Measurements from ENCODE around the gene C19orf38. TPM values are rescaled to one million over a fixed set of nuclear protein-coding genes. Genes with fewer than 3 reads are reported as not detected.
A peak's percentile ranks its signal among the peaks of the same experiment; 100 is the strongest.

The C19orf38 gene
- total RNA-seq, 1 experiment from 2014 or later = not detected

DNA sequence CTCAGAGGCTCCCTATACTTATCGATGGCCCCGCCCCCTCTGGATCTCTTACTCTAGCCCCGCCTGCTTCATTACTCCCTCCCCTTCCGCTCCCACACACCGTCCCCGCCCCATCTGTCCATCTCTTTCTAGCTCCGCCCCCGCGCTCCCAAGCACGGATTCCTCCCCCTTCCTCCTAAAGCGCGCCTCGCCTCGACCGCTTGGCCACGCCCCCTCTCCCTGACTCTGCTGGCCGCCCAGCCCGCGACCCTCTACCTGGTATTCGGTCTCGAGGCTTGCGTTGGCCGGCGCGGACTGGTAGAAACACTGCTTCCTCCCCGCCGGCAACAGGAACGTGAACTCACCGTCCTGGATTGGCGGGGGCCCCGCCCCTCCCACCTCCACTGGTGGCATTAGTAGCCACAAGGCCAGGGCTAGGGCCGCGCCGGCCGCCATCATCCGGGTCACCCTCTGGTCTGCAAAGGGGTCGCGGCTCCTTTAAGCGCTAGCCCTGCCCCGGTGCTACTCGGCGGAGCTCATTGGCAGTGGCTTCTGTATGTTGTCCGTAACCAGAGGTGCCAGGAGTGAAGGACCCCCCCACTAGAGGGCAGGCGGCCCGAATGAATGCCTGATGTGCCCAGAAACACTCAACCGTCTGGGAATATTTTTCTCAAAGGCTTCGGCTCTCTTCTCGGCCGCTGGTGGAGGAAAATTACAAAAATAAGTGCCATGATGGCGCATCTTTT is 12.3 kb upstream of the C19orf38 start, which contains the start of gene TMED1 (continued):
- TF ChIP-seq, protein P1, sequence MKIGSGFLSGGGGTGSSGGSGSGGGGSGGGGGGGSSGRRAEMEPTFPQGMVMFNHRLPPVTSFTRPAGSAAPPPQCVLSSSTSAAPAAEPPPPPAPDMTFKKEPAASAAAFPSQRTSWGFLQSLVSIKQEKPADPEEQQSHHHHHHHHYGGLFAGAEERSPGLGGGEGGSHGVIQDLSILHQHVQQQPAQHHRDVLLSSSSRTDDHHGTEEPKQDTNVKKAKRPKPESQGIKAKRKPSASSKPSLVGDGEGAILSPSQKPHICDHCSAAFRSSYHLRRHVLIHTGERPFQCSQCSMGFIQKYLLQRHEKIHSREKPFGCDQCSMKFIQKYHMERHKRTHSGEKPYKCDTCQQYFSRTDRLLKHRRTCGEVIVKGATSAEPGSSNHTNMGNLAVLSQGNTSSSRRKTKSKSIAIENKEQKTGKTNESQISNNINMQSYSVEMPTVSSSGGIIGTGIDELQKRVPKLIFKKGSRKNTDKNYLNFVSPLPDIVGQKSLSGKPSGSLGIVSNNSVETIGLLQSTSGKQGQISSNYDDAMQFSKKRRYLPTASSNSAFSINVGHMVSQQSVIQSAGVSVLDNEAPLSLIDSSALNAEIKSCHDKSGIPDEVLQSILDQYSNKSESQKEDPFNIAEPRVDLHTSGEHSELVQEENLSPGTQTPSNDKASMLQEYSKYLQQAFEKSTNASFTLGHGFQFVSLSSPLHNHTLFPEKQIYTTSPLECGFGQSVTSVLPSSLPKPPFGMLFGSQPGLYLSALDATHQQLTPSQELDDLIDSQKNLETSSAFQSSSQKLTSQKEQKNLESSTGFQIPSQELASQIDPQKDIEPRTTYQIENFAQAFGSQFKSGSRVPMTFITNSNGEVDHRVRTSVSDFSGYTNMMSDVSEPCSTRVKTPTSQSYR (CRISPR knock-in tag; IDR thresholded peaks at IDR 0.05) = no peak
- TF ChIP-seq, protein P2, sequence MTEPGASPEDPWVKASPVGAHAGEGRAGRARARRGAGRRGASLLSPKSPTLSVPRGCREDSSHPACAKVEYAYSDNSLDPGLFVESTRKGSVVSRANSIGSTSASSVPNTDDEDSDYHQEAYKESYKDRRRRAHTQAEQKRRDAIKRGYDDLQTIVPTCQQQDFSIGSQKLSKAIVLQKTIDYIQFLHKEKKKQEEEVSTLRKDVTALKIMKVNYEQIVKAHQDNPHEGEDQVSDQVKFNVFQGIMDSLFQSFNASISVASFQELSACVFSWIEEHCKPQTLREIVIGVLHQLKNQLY (CRISPR knock-in tag; IDR thresholded peaks at IDR 0.05) = no peak
- TF ChIP-seq EMX1 (CRISPR knock-in tag; IDR thresholded peaks at IDR 0.05) (no peak), CREB1 (CRISPR knock-in tag; IDR thresholded peaks at IDR 0.05) (no peak), TCF7 (CRISPR knock-in tag; IDR thresholded peaks at IDR 0.05; ENCODE audit: low read depth) (no peak), NR2C2 (CRISPR knock-in tag; IDR thresholded peaks at IDR 0.05) (no peak), USF1 (CRISPR knock-in tag; IDR thresholded peaks at IDR 0.05) (no peak), SP1 (CRISPR knock-in tag; conservative IDR thresholded peaks at IDR 0.05) (peak; percentile 76), ZNF512 (CRISPR knock-in tag; IDR thresholded peaks at IDR 0.05; ENCODE audit: borderline replicate concordance) (no peak), NFYB (CRISPR knock-in tag; conservative IDR thresholded peaks at IDR 0.05; ENCODE audit: low read depth) (no peak), GABPB1 (CRISPR knock-in tag; IDR thresholded peaks at IDR 0.05) (no peak), ZNF671 (CRISPR knock-in tag; IDR thresholded peaks at IDR 0.05) (peak; percentile 34; the same call in 1 of the 2 replicates), RORB (CRISPR knock-in tag; IDR thresholded peaks at IDR 0.05) (no peak), MXD4 (CRISPR knock-in tag; IDR thresholded peaks at IDR 0.05; ENCODE audit: borderline replicate concordance) (no peak), RELA (CRISPR knock-in tag; IDR thresholded peaks at IDR 0.05; ENCODE audit: borderline replicate concordance) (no peak), ZNF138 (CRISPR knock-in tag; conservative IDR thresholded peaks at IDR 0.05) (no peak), GTF2I (CRISPR knock-in tag; conservative IDR thresholded peaks at IDR 0.05) (no peak), KAT7 (CRISPR knock-in tag; IDR thresholded peaks at IDR 0.05; ENCODE audit: borderline replicate concordance) (no peak), ZNF416 (CRISPR knock-in tag; IDR thresholded peaks at IDR 0.05) (0 out of 2 replicates have a peak, but pooled peaks have one; percentile 66), CDX4 (CRISPR knock-in tag; IDR thresholded peaks at IDR 0.05; ENCODE audit: borderline replicate concordance) (no peak), IRF2 (CRISPR knock-in tag; IDR thresholded peaks at IDR 0.05; ENCODE audit: borderline replicate concordance, low read depth) (no peak), FOXP1 (CRISPR knock-in tag; IDR thresholded peaks at IDR 0.05; ENCODE audit: borderline replicate concordance) (no peak), ETV6 (CRISPR knock-in tag; IDR thresholded peaks at IDR 0.05) (peak; percentile 68)
- TF ChIP-seq, protein P3, sequence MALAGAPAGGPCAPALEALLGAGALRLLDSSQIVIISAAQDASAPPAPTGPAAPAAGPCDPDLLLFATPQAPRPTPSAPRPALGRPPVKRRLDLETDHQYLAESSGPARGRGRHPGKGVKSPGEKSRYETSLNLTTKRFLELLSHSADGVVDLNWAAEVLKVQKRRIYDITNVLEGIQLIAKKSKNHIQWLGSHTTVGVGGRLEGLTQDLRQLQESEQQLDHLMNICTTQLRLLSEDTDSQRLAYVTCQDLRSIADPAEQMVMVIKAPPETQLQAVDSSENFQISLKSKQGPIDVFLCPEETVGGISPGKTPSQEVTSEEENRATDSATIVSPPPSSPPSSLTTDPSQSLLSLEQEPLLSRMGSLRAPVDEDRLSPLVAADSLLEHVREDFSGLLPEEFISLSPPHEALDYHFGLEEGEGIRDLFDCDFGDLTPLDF (CRISPR knock-in tag; IDR thresholded peaks at IDR 0.05) = no peak
- TF ChIP-seq, protein P4, sequence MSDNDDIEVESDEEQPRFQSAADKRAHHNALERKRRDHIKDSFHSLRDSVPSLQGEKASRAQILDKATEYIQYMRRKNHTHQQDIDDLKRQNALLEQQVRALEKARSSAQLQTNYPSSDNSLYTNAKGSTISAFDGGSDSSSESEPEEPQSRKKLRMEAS (CRISPR knock-in tag; IDR thresholded peaks at IDR 0.05) = no peak
- TF ChIP-seq, protein P5, sequence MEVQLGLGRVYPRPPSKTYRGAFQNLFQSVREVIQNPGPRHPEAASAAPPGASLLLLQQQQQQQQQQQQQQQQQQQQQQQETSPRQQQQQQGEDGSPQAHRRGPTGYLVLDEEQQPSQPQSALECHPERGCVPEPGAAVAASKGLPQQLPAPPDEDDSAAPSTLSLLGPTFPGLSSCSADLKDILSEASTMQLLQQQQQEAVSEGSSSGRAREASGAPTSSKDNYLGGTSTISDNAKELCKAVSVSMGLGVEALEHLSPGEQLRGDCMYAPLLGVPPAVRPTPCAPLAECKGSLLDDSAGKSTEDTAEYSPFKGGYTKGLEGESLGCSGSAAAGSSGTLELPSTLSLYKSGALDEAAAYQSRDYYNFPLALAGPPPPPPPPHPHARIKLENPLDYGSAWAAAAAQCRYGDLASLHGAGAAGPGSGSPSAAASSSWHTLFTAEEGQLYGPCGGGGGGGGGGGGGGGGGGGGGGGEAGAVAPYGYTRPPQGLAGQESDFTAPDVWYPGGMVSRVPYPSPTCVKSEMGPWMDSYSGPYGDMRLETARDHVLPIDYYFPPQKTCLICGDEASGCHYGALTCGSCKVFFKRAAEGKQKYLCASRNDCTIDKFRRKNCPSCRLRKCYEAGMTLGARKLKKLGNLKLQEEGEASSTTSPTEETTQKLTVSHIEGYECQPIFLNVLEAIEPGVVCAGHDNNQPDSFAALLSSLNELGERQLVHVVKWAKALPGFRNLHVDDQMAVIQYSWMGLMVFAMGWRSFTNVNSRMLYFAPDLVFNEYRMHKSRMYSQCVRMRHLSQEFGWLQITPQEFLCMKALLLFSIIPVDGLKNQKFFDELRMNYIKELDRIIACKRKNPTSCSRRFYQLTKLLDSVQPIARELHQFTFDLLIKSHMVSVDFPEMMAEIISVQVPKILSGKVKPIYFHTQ (CRISPR knock-in tag; IDR thresholded peaks at IDR 0.05) = no peak

Measured in WTC11 (cell line).